ENCODE results near the gene OXSR1. TPM values are rescaled to one million over a fixed set of nuclear protein-coding genes. Genes with fewer than 3 reads are reported as not detected.
"Not testable (repeated sequence)": the region's sequence is repeated elsewhere in the genome, so short reads cannot be mapped to it uniquely, and the experiment has no call there.

OXSR1 gene
- polyA plus RNA-seq, 1 donor from 2014 or later, result 13.0 TPM

GRCh38 chr3:38235466-38235865 is 70.1 kb downstream of the OXSR1 start:
- no peaks in the 10 kb centered on the region for H3K4me1 Mint-ChIP-seq
- no peaks in the 10 kb centered on the region for H3K27me3 Mint-ChIP-seq
- H3K36me3 Mint-ChIP-seq, result peaks cover 39% of the 10 kb centered on the region
- H3K4me3 Mint-ChIP-seq, result no peak overlapping the region
- H3K27ac Mint-ChIP-seq, result peak overlapping the region in 2 of 3 donors; percentile 37 to 55
- H3K9me3 Mint-ChIP-seq, result peaks cover 5 to 28% (median 9%) of the 10 kb centered on the region in 3 donors

- Mint-ChIP-seq H3K36me3 (peaks cover 42% of the 10 kb centered on the region), H3K27ac (no peak overlapping the region), H3K9me3 (peaks cover 5 to 28% (median 9%) of the 10 kb centered on the region in 3 donors), H3K27me3 (no peaks in the 10 kb centered on the region), H3K4me3 (no peak overlapping the region), H3K4me1 (no peaks in the 10 kb centered on the region)
Measured at GRCh38 chr3:38238416-38239008, 73.2 kb downstream of the OXSR1 start.

- not testable (repeated sequence) for H3K27ac Mint-ChIP-seq, H3K27me3 Mint-ChIP-seq, H3K4me1 Mint-ChIP-seq, H3K4me3 Mint-ChIP-seq
- peaks cover 0 to 15% (median under 1%) of the 10 kb centered on the region in 3 donors for H3K9me3 Mint-ChIP-seq
- peaks cover 18% of the 10 kb centered on the region for H3K36me3 Mint-ChIP-seq
Measured at GRCh38 chr3:38242812-38243211, 77.5 kb downstream of the OXSR1 start.

- Mint-ChIP-seq H3K27me3 (no peaks in the 10 kb centered on the region), H3K36me3 (peaks cover 10% of the 10 kb centered on the region), H3K9me3 (no peaks in the 10 kb centered on the region), H3K4me1 (peaks cover 0 to 2% (median 0%) of the 10 kb centered on the region in 3 donors), H3K27ac (no peak overlapping the region), H3K4me3 (no peak overlapping the region)
Measured at GRCh38 chr3:38245930-38246329, 80.6 kb downstream of the OXSR1 start.

- H3K36me3 Mint-ChIP-seq, result peaks cover 10% of the 10 kb centered on the region
- H3K27ac Mint-ChIP-seq, result peak overlapping the region in 1 of 3 donors; percentile 4
- H3K4me1 Mint-ChIP-seq, result peaks cover 0 to 2% (median 0%) of the 10 kb centered on the region in 3 donors
- no peaks in the 10 kb centered on the region for H3K27me3 Mint-ChIP-seq
- H3K4me3 Mint-ChIP-seq, result no peak overlapping the region
- H3K9me3 Mint-ChIP-seq, result no peaks in the 10 kb centered on the region
Measured at GRCh38 chr3:38247366-38248035, 82.2 kb downstream of the OXSR1 start.

GRCh38 chr3:38250198-38250597 is 84.9 kb downstream of the OXSR1 start:
- Mint-ChIP-seq H3K9me3 (no peaks in the 10 kb centered on the region), H3K4me1 (peaks cover 0 to 2% (median 0%) of the 10 kb centered on the region in 3 donors), H3K4me3 (no peak overlapping the region), H3K36me3 (peaks cover 6% of the 10 kb centered on the region), H3K27ac (no peak overlapping the region), H3K27me3 (no peaks in the 10 kb centered on the region)

GRCh38 chr3:38251197-38251596 is 85.9 kb downstream of the OXSR1 start:
- H3K9me3 Mint-ChIP-seq, result no peaks in the 10 kb centered on the region
- H3K27me3 Mint-ChIP-seq, result no peaks in the 10 kb centered on the region
- peaks cover 0 to 3% (median 0%) of the 10 kb centered on the region in 3 donors for H3K4me1 Mint-ChIP-seq
- H3K27ac Mint-ChIP-seq, result no peak overlapping the region
- no peak overlapping the region for H3K4me3 Mint-ChIP-seq
- peaks cover 6% of the 10 kb centered on the region for H3K36me3 Mint-ChIP-seq

- Mint-ChIP-seq H3K4me3 (no peak overlapping the region), H3K27me3 (no peaks in the 10 kb centered on the region), H3K4me1 (peaks cover 0 to 4% (median 1%) of the 10 kb centered on the region in 3 donors), H3K9me3 (no peaks in the 10 kb centered on the region), H3K36me3 (peaks cover 1% of the 10 kb centered on the region), H3K27ac (no peak overlapping the region)
Measured at GRCh38 chr3:38253704-38254103, 88.4 kb downstream of the OXSR1 start.

- no peaks in the 10 kb centered on the region for H3K9me3 Mint-ChIP-seq
- no peaks in the 10 kb centered on the region for H3K36me3 Mint-ChIP-seq
- no peak overlapping the region for H3K4me3 Mint-ChIP-seq
- peaks cover 0 to 4% (median 1%) of the 10 kb centered on the region in 3 donors for H3K4me1 Mint-ChIP-seq
- no peak overlapping the region for H3K27ac Mint-ChIP-seq
- H3K27me3 Mint-ChIP-seq, result no peaks in the 10 kb centered on the region
Measured at GRCh38 chr3:38254872-38255271, 89.5 kb downstream of the OXSR1 start.

- Mint-ChIP-seq H3K27ac (no peak overlapping the region), H3K9me3 (no peaks in the 10 kb centered on the region), H3K4me1 (peaks cover 0 to 4% (median 1%) of the 10 kb centered on the region in 3 donors), H3K27me3 (no peaks in the 10 kb centered on the region), H3K4me3 (no peak overlapping the region), H3K36me3 (no peaks in the 10 kb centered on the region)
Measured at GRCh38 chr3:38255627-38256026, 90.3 kb downstream of the OXSR1 start.

GRCh38 chr3:38257583-38257982 is 92.2 kb downstream of the OXSR1 start:
- H3K36me3 Mint-ChIP-seq, result no peaks in the 10 kb centered on the region
- peak overlapping the region in 1 of 3 donors; percentile 11 for H3K27ac Mint-ChIP-seq
- H3K27me3 Mint-ChIP-seq, result no peaks in the 10 kb centered on the region
- peaks cover 0 to 2% (median 0%) of the 10 kb centered on the region in 3 donors for H3K9me3 Mint-ChIP-seq
- H3K4me1 Mint-ChIP-seq, result peaks cover 0 to 5% (median 1%) of the 10 kb centered on the region in 3 donors
- no peak overlapping the region for H3K4me3 Mint-ChIP-seq

- Mint-ChIP-seq H3K9me3 (peaks cover 0 to 2% (median 0%) of the 10 kb centered on the region in 3 donors), H3K36me3 (no peaks in the 10 kb centered on the region), H3K4me1 (peaks cover 0 to 5% (median 1%) of the 10 kb centered on the region in 3 donors), H3K27ac (no peak overlapping the region), H3K4me3 (no peak overlapping the region), H3K27me3 (no peaks in the 10 kb centered on the region)
Measured at GRCh38 chr3:38260474-38260873, 95.1 kb downstream of the OXSR1 start.

- H3K4me3 Mint-ChIP-seq, result no peak overlapping the region
- H3K36me3 Mint-ChIP-seq, result no peaks in the 10 kb centered on the region
- peaks cover 0 to 2% (median 0%) of the 10 kb centered on the region in 3 donors for H3K9me3 Mint-ChIP-seq
- H3K27ac Mint-ChIP-seq, result peak overlapping the region in 1 of 3 donors; percentile 41
- H3K4me1 Mint-ChIP-seq, result peaks cover 12 to 17% (median 15%) of the 10 kb centered on the region in 3 donors
- H3K27me3 Mint-ChIP-seq, result no peaks in the 10 kb centered on the region
Measured at GRCh38 chr3:38264353-38264771, 99.0 kb downstream of the OXSR1 start.

- Mint-ChIP-seq H3K36me3 (no peaks in the 10 kb centered on the region), H3K4me1 (peaks cover 12 to 17% (median 15%) of the 10 kb centered on the region in 3 donors), H3K27ac (peak overlapping the region in 1 of 3 donors; percentile 38), H3K27me3 (no peaks in the 10 kb centered on the region), H3K9me3 (peaks cover 0 to 2% (median 0%) of the 10 kb centered on the region in 3 donors), H3K4me3 (no peak overlapping the region)
Measured at GRCh38 chr3:38264779-38265178, 99.4 kb downstream of the OXSR1 start.

- Mint-ChIP-seq H3K27me3 (no peaks in the 10 kb centered on the region), H3K4me3 (no peak within 1 kb of the TSS), H3K36me3 (no peaks in the 10 kb centered on the region), H3K27ac (peak within 1 kb of the TSS in 1 of 3 donors; percentile 38), H3K9me3 (peaks cover 0 to 2% (median 0%) of the 10 kb centered on the region in 3 donors), H3K4me1 (peaks cover 12 to 17% (median 15%) of the 10 kb centered on the region in 3 donors)
Measured at GRCh38 chr3:38265604-38266307, 100.4 kb downstream of the OXSR1 start, which contains the start of gene SLC22A13. TSS of gene SLC22A13 (plus strand) at chr3:38265812. CDS start at chr3:38265861, 49 bp downstream.

Measured in IgD-negative memory B cell (primary cell).